ENCODE data around the gene STX1B. TPM values are rescaled to one million over a fixed set of nuclear protein-coding genes. Genes with fewer than 3 reads are reported as not detected.
A peak's percentile ranks its signal among the peaks of the same experiment; 100 is the strongest.

Gene STX1B
- total RNA-seq, 1 donor from 2014 or later = 0.32 TPM

DNA sequence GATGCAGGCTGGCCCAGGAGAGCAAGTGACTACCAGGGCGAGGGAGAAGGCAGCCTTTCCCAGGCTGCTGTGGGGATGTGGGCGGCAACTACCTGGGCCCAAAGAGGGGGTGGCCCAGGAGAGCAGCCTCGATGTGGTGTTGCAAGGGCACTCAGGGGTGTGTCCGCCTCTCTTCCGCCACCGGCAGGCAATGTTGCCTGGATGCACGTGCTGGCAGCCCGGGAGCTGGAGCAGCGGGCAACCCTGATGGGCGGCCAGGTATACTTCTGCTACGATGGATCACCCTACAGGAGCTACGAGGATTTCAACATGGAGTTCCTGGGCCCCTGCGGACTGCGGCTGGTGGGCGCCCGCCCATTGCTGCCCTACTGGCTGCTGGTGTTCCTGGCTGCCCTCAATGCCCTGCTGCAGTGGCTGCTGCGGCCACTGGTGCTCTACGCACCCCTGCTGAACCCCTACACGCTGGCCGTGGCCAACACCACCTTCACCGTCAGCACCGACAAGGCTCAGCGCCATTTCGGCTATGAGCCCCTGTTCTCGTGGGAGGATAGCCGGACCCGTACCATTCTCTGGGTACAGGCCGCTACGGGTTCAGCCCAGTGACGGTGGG lies 22.8 kb downstream of the STX1B start:
- H3K27ac ChIP-seq = no peak overlapping the region
- no peaks in the 10 kb centered on the region for H3K9me3 ChIP-seq
- H3K4me3 ChIP-seq = no peak overlapping the region
- intact Hi-C loops (cut with DNase I) = no loop called here
- peaks cover 16% of the 10 kb centered on the region for H3K36me3 ChIP-seq
- H3K4me1 ChIP-seq = peaks cover 13% of the 10 kb centered on the region
- TF ChIP-seq CTCF (IDR thresholded peaks at IDR 0.05) = no peak
- ATAC-seq = no peak
- DNase-seq = no peak
- H3K27me3 ChIP-seq (ENCODE audit: low read depth) = no peaks in the 10 kb centered on the region

- Histone ChIP-seq H3K27ac (no peak overlapping the region), H3K27me3 (ENCODE audit: low read depth) (no peaks in the 10 kb centered on the region), H3K4me3 (no peak overlapping the region), H3K4me1 (peaks cover 13% of the 10 kb centered on the region), H3K36me3 (peaks cover 29% of the 10 kb centered on the region), H3K9me3 (no peaks in the 10 kb centered on the region)
- no peak for ATAC-seq
- no peak for TF ChIP-seq CTCF (IDR thresholded peaks at IDR 0.05)
- DNase-seq = no peak
- intact Hi-C loops (cut with DNase I) = no loop called here
These were observed 24.1 kb downstream of the STX1B start for GRCh38 chr16:30986129-30986991.

DNA sequence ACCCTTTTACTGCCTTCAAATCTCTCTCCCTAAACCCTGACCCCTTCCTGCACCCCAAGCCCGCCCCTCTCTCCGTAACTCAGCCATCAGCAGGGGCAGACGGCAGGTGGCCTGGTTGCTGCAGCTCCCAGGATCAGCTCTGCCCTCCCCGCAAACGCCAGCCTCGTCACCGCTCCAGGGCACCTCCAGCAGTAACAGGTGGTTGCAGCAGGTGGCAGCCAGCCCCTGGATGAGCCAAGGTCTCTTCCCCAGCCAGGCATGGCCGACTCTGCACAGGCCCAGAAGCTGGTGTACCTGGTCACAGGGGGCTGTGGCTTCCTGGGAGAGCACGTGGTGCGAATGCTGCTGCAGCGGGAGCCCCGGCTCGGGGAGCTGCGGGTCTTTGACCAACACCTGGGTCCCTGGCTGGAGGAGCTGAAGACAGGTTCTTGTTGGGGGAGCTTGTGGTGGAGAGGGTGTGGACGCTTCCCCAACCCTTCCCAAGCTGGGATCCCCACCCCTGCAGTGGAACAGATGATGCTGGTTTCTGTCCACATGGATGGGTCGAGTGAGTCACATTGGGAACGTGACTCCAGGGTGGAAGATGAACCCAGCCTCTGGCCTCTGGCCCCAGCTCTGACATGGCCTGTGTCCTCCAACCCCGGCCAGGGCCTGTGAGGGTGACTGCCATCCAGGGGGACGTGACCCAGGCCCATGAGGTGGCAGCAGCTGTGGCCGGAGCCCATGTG lies 24.9 kb downstream of the STX1B start:
- Histone ChIP-seq H3K4me3 (peak overlapping the region; percentile 58), H3K27ac (peak overlapping the region; percentile 71), H3K36me3 (peaks cover 37% of the 10 kb centered on the region), H3K27me3 (ENCODE audit: low read depth) (no peaks in the 10 kb centered on the region), H3K9me3 (no peaks in the 10 kb centered on the region), H3K4me1 (peaks cover 13% of the 10 kb centered on the region)
- ATAC-seq (peak; percentile 76 to 88), DNase-seq (peak; percentile 75)
- intact Hi-C loops (cut with DNase I) = no loop called here
- no peak for TF ChIP-seq CTCF (IDR thresholded peaks at IDR 0.05)

DNA sequence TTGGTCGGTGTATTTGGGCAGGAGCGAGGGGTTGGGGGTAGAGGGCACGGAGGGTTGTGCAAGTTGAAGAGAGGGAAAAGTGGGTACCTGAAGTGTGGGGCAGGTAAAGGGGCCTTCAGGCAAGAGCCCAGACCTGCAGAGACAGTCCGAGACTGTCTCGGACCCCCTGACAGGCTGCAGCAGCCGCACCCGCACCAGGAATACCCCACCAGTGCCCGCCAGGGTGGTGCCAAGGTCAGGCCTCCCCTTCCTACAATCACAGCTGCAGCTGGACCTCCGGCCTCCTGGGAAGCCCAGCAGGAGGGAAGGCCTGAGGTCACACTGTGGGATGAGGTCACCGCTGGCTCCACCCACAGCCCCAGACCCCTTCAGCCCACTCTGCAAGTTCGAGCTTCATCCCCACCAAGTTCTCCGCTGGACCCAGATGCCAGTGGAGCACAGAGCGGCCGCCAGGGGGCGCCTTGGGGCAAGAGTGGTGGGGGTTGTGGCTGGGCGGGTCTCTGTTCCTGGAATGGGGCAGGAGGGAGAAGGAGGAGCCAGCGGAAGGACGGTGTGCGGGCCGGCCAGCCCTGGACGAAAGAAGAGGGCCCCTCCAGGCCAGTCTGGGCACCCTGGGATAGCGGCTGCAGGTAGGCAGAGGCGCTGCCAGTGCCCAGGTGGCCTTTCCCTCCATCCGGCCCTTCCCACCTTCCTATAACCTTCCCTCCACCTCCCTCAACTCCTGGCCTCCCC lies 25.6 kb downstream of the STX1B start, which contains the start of gene HSD3B7:
Gene HSD3B7, plus strand, starts transcription at position 539 of the 732 bp plus-strand sequence. CDS start 452 bp downstream, outside the sequence.
- H3K9me3 ChIP-seq = no peaks in the 10 kb centered on the region
- H3K4me3 ChIP-seq = peak within 1 kb of the TSS; percentile 58
- no peaks in the 10 kb centered on the region for H3K27me3 ChIP-seq (ENCODE audit: low read depth)
- ATAC-seq = peak; percentile 94 to 95
- intact Hi-C loops (cut with DNase I) = no loop called here
- TF ChIP-seq CTCF (IDR thresholded peaks at IDR 0.05) = peak; percentile 97
- peak; percentile 92 for DNase-seq
- H3K27ac ChIP-seq = peak within 1 kb of the TSS; percentile 71
- peaks cover 44% of the 10 kb centered on the region for H3K36me3 ChIP-seq
- peaks cover 13% of the 10 kb centered on the region for H3K4me1 ChIP-seq

Measured in lower lobe of right lung (tissue), 2 donors.